Measurements from ENCODE around the gene UBE2I. TPM values are rescaled to one million over a fixed set of nuclear protein-coding genes. Genes with fewer than 3 reads are reported as not detected.

The UBE2I gene
- total RNA-seq, 1 experiment from 2014 or later, result 229 TPM

DNA sequence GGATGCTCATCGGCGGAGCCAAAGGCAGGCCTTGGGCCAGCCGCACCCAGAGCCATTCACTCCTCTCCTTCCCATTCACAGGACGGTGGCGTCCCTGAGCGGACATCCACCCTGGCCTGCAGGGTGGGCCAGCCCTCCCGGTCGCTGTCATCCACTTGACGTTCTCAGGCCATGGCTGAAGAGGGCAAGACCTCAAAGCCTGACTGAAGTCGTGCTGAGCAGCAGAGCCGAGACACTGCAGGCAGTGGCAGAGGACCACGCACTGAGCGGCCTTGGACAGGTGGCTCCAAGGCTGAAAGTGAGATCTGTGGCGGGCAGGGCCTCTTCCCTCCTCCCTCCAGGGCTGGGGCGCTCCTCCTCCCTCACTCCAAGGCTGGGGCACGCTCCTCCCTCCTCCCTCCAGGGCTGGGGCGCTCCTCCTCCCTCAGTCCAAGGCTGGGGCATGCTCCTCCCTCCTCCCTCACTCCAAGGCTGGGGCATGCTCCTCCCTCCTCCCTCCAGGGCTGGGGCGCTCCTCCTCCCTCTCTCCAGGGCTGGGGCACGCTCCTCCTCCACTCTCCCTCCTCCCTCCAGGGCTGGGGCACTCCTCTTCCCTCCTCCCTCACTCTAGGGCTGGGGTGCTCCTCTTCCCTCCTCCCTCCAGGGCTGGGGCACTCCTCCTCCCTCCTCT is 66.4 kb downstream of the UBE2I start:
- ChIA-PET CTCF (interaction anchor here (1.3 kb wide), 1 partner anchor 13 kb away, joined by 3 read pairs; no protein-coding TSS in a partner anchor), POLR2A (no interaction called here)
- Mint-ChIP-seq H3K27me3 (ENCODE audit: low read depth) (no peaks in the 10 kb centered on the region), H3K4me1 (peaks cover 18% of the 10 kb centered on the region), H3K36me3 (peaks cover 2% of the 10 kb centered on the region; the same call in 1 of the 2 replicates), H3K4me3 (no peak overlapping the region), H3K27ac (no peak overlapping the region), H3K9me3 (no peaks in the 10 kb centered on the region)
- peak; percentile 96 for TF ChIP-seq ZNF263 (CRISPR knock-in tag; IDR thresholded peaks at IDR 0.05; ENCODE audit: low read depth)
- TF ChIP-seq ZNF281 (CRISPR knock-in tag; IDR thresholded peaks at IDR 0.05), result no peak
- ATAC-seq, result no peak
- DNase-seq (ENCODE audit: low spot score), result no peak

Other genes starting within 250 kb of the UBE2I start
- gene SSTR5, start 236.9 kb upstream of the UBE2I start, total RNA-seq (2021), result 0.61 to 0.85 TPM (median 0.78 TPM) in 3 replicates
- gene C1QTNF8, start 213.4 kb upstream of the UBE2I start, total RNA-seq (2021), result 0.13 to 0.16 TPM in 2 of 3 replicates, not detected in the other
- gene CACNA1H, start 156.5 kb upstream of the UBE2I start, total RNA-seq (2021), result 38.0 to 46.9 TPM (median 46.4 TPM) in 3 replicates
- not detected in 3 replicates for gene TPSG1, start 84.4 kb upstream of the UBE2I start, total RNA-seq (2021)
- gene TPSB2, start 79.5 kb upstream of the UBE2I start, total RNA-seq (2021), result 0.18 to 0.44 TPM in 2 of 3 replicates, not detected in the other
- 0.53 TPM in 1 of 3 replicates, not detected in the others for gene TPSAB1, start 68.9 kb upstream of the UBE2I start, total RNA-seq (2021)
- gene TPSD1, start 53.6 kb upstream of the UBE2I start, total RNA-seq (2021), result 0.31 to 1.5 TPM (median 0.94 TPM) in 3 replicates
- gene BAIAP3, start 24.0 kb downstream of the UBE2I start, total RNA-seq (2021), result 15.2 to 18.8 TPM (median 16.5 TPM) in 3 replicates
- 63.0 to 66.3 TPM (median 66.2 TPM) in 3 replicates for gene TSR3, start 42.2 kb downstream of the UBE2I start, total RNA-seq (2021)
- 31.1 to 39.1 TPM (median 35.9 TPM) in 3 replicates for gene GNPTG, start 42.3 kb downstream of the UBE2I start, total RNA-seq (2021)
- 42.0 to 53.3 TPM (median 42.3 TPM) in 3 replicates for gene UNKL, start 105.1 kb downstream of the UBE2I start, total RNA-seq (2021)
- gene UQCC4, start 111.1 kb downstream of the UBE2I start, total RNA-seq (2021), result 16.2 to 17.0 TPM (median 16.9 TPM) in 3 replicates
- gene PERCC1, start 121.4 kb downstream of the UBE2I start, total RNA-seq (2021), result not detected in 3 replicates
- 0.46 to 1.2 TPM (median 1.1 TPM) in 3 replicates for gene CCDC154, start 134.9 kb downstream of the UBE2I start, total RNA-seq (2021)
- gene CLCN7, start 165.4 kb downstream of the UBE2I start, total RNA-seq (2021), result 80.6 to 94.1 TPM (median 90.0 TPM) in 3 replicates
- gene PTX4, start 179.3 kb downstream of the UBE2I start, total RNA-seq (2021), result 0.16 to 0.26 TPM (median 0.18 TPM) in 3 replicates
- gene TELO2, start 183.7 kb downstream of the UBE2I start, total RNA-seq (2021), result 67.8 to 86.7 TPM (median 71.6 TPM) in 3 replicates
- 0.18 to 0.35 TPM (median 0.30 TPM) in 3 replicates for gene TMEM204, start 224.0 kb downstream of the UBE2I start, total RNA-seq (2021)

Measured in WTC11 (cell line).